IMR-90 (cell line): ENCODE measurements around the gene COL8A1. TPM values are rescaled to one million over a fixed set of nuclear protein-coding genes. Genes with fewer than 3 reads are reported as not detected.

Experiments used
- ATAC-seq: fragments of 200-7000 bp; cut with Tn5 transposase; 2 replicates; pipeline ENCODE4 v1.9.1; 2020; ENCODE audit warnings: low read depth, mild to moderate bottlenecking, moderate library complexity
- BruUV-seq: library from RNA; stranded (reverse); fragments of 400-500 nt; replicated peaks from 2 replicates; lab custom pipeline; 2021; lab: Mats Ljungman, UMichigan
- CTCF ChIA-PET: fragments of 300-600 bp; formaldehyde crosslinking; extraction: SDS; loops from one replicate; lab custom pipeline; 2021; ENCODE audit warnings: antibody characterized with exemption; lab: Yijun Ruan, JAX
- POLR2A ChIA-PET: fragments of 300-600 bp; sonication (Branson Sonifier 250); formaldehyde crosslinking; loops from one replicate; lab custom pipeline; 2022; ENCODE audit warnings: antibody characterized with exemption; ENCODE audit not compliant: unreplicated experiment; lab: Charles Lee
- DNase-seq: peaks from one replicate; pipeline ENCODE4 v3.0.0; 2013
- H2AFZ ChIP-seq: replicated peaks from 2 replicates; pipeline ENCODE3; 2013; ENCODE audit warnings: low read length, mild to moderate bottlenecking; ENCODE audit not compliant: poor library complexity
- H2AK5ac ChIP-seq: 2 replicates; pipeline ENCODE4 v1.6.1; 2013; ENCODE audit warnings: low read depth, low read length, inconsistent platforms
- H2AK9ac ChIP-seq: replicated peaks from 2 replicates; pipeline ENCODE3; 2013; ENCODE audit warnings: mild to moderate bottlenecking, low read depth, low read length, moderate library complexity; ENCODE audit not compliant: poor library complexity
- H2BK120ac ChIP-seq: 2 replicates; pipeline ENCODE4 v1.6.1; 2013; ENCODE audit warnings: low read depth, low read length, inconsistent platforms
- H2BK15ac ChIP-seq: 3 replicates; pipeline ENCODE4 v1.6.1; 2013; ENCODE audit warnings: low read depth, low read length, inconsistent platforms
- H2BK20ac ChIP-seq: 2 replicates; pipeline ENCODE4 v1.6.1; 2013; ENCODE audit warnings: low read depth, mild to moderate bottlenecking, inconsistent platforms, low read length, moderate library complexity
- H2BK5ac ChIP-seq: 2 replicates; pipeline ENCODE4 v1.6.1; 2013; ENCODE audit warnings: mild to moderate bottlenecking, low read depth, low read length, inconsistent platforms; ENCODE audit not compliant: poor library complexity, severe bottlenecking
- H3K14ac ChIP-seq: replicated peaks from 2 replicates; pipeline ENCODE4 v1.6.1; 2013; ENCODE audit warnings: low read depth, low read length, inconsistent platforms
- H3K18ac ChIP-seq: 2 replicates; pipeline ENCODE4 v1.6.1; 2013; ENCODE audit warnings: low read depth, low read length, control low read depth
- H3K23ac ChIP-seq: 2 replicates; pipeline ENCODE4 v1.6.1; 2013; ENCODE audit warnings: low read depth, low read length, inconsistent platforms
- H3K27ac ChIP-seq: 2 replicates; pipeline ENCODE4 v1.5.1; 2013; ENCODE audit warnings: mild to moderate bottlenecking, control low read depth, low read length; ENCODE audit not compliant: insufficient read depth
- H3K27me3 ChIP-seq: 2 replicates; pipeline ENCODE4 v1.6.1; 2013; ENCODE audit warnings: low read length; ENCODE audit not compliant: control insufficient read depth, insufficient read depth
- H3K36me3 ChIP-seq: 2 replicates; pipeline ENCODE4 v1.6.1; 2013; ENCODE audit warnings: low read length, mixed read lengths; ENCODE audit not compliant: control insufficient read depth, insufficient read depth
- H3K4ac ChIP-seq: 2 replicates; pipeline ENCODE4 v1.6.1; 2013; ENCODE audit warnings: low read depth, low read length, inconsistent platforms
- H3K4me1 ChIP-seq: 2 replicates; pipeline ENCODE4 v1.6.1; 2013; ENCODE audit warnings: low read length, mixed read lengths; ENCODE audit not compliant: control insufficient read depth, insufficient read depth
- H3K4me2 ChIP-seq: 2 replicates; pipeline ENCODE4 v1.6.1; 2013; ENCODE audit warnings: low read depth, mild to moderate bottlenecking, control low read depth, low read length, moderate library complexity
- H3K4me3 ChIP-seq: 2 replicates; pipeline ENCODE4 v1.5.1; 2013; ENCODE audit warnings: low read depth, mild to moderate bottlenecking, control low read depth, low read length, moderate library complexity; ENCODE audit not compliant: insufficient read depth
- H3K56ac ChIP-seq: 2 replicates; pipeline ENCODE4 v1.6.1; 2013; ENCODE audit warnings: low read length, inconsistent platforms; ENCODE audit not compliant: insufficient read depth; ENCODE audit errors: extremely low read depth
- H3K79me1 ChIP-seq, 2 experiments: 2 replicates each; pipeline ENCODE4 v1.6.1; 2013; ENCODE audit warnings: low read length in 2 of 2, inconsistent platforms in 1 of 2, low read depth in 1 of 2
- H3K9ac ChIP-seq: 2 replicates; pipeline ENCODE4 v1.6.1; 2013; ENCODE audit warnings: low read depth, low read length, control low read depth
- H3K9me1 ChIP-seq: 2 replicates; pipeline ENCODE4 v1.6.1; 2013; ENCODE audit warnings: low read length, inconsistent platforms; ENCODE audit not compliant: insufficient read depth
- H3K9me3 ChIP-seq: 2 replicates; pipeline ENCODE4 v1.6.1; 2013; ENCODE audit warnings: low read length; ENCODE audit not compliant: control insufficient read depth, insufficient read depth
- H4K20me1 ChIP-seq: 2 replicates; pipeline ENCODE4 v1.6.1; 2013; ENCODE audit warnings: low read length, inconsistent platforms; ENCODE audit not compliant: insufficient read depth
- H4K5ac ChIP-seq: 2 replicates; pipeline ENCODE4 v1.6.1; 2013; ENCODE audit warnings: mild to moderate bottlenecking, low read depth, low read length, control low read depth
- H4K8ac ChIP-seq, 2 experiments: 2 replicates each; pipeline ENCODE4 v1.6.1; 2013; ENCODE audit warnings: low read depth in 2 of 2, low read length in 2 of 2, control low read depth in 1 of 2, inconsistent platforms in 1 of 2
- H4K91ac ChIP-seq: 2 replicates; pipeline ENCODE4 v1.6.1; 2013; ENCODE audit warnings: low read depth, low read length, inconsistent platforms; ENCODE audit not compliant: insufficient read depth
- BHLHE40 ChIP-seq: fragments of 150-350 bp; IDR thresholded peaks from 2 replicates; pipeline ENCODE4 v1.6.1; 2016; ENCODE audit warnings: mild to moderate bottlenecking, low read depth, low read length
- CTCF ChIP-seq: conservative IDR thresholded peaks from 2 replicates; pipeline ENCODE4 v1.5.1; 2012; ENCODE audit warnings: mild to moderate bottlenecking, low read depth, low read length, improper control_type of control experiment
- ELK1 ChIP-seq: fragments of 150-350 bp; IDR thresholded peaks from 2 replicates; pipeline ENCODE4 v1.6.1; 2016; ENCODE audit warnings: low read depth, mild to moderate bottlenecking, low read length, moderate library complexity, borderline replicate concordance
- FOS ChIP-seq: fragments of 150-350 bp; IDR thresholded peaks from 2 replicates; pipeline ENCODE4 v1.6.1; 2016; ENCODE audit warnings: low read depth, low read length
- MAZ ChIP-seq: IDR thresholded peaks from 2 replicates; pipeline ENCODE4 v1.6.1; 2012; ENCODE audit warnings: low read depth, mild to moderate bottlenecking, low read length, improper control_type of control experiment, moderate library complexity, borderline replicate concordance
- POLR2A ChIP-seq: IDR thresholded peaks from 2 replicates; pipeline ENCODE4 v1.6.1; 2012; ENCODE audit warnings: mild to moderate bottlenecking, low read depth, low read length
- RAD21 ChIP-seq: IDR thresholded peaks from 2 replicates; pipeline ENCODE4 v1.6.1; 2012; ENCODE audit warnings: low read length, improper control_type of control experiment
- SMC3 ChIP-seq: fragments of 150-350 bp; IDR thresholded peaks from 2 replicates; pipeline ENCODE4 v1.6.1; 2016; ENCODE audit warnings: low read depth, mild to moderate bottlenecking, antibody characterized with exemption, low read length, moderate library complexity
- USF2 ChIP-seq: fragments of 150-350 bp; IDR thresholded peaks from 2 replicates; pipeline ENCODE4 v1.6.1; 2017; ENCODE audit warnings: mild to moderate bottlenecking, antibody characterized with exemption, low read length, low read depth
- WGBS, 2 experiments: methylation state at CpG; one replicate each; pipeline versions ENCODE4 v1.1.5 to v1.1.7; 2013; ENCODE audit warnings: missing lambda C conversion rate in 2 of 2; ENCODE audit not compliant: insufficient read length in 1 of 2; ENCODE audit errors: extremely low coverage in 2 of 2; 5-methylcytosine and 5-hydroxymethylcytosine counted together
- dilution Hi-C: fragments of 300-500 bp; cut with HindIII; formaldehyde crosslinking; loops from one replicate; pipeline ENCODE4 v1.14.3; 2018; ENCODE audit warnings: low sequenced_read_pairs; ENCODE audit not compliant: unreplicated experiment
- in situ Hi-C: fragments of 300-500 bp; cut with MboI; formaldehyde crosslinking; loops from 3 replicates; pipeline ENCODE4 v1.14.3; 2019; ENCODE audit warnings: low sequenced_read_pairs, inconsistent platforms, mixed read lengths
- intact Hi-C: fragments of 100-400 bp; cut with micrococcal nuclease; formaldehyde crosslinking; loops from 2 replicates; pipeline ENCODE4 v1.10.0; 2022
- polyA plus RNA-seq, 3 experiments: library from polyadenylated mRNA; depleted of rRNA; stranded (reverse); fragments of >200 nt; gene quantifications; 2 replicates each; pipeline ENCODE4 v1.2.3, GENCODE V29; 2012; ENCODE audit warnings: low replicate concordance in 1 of 3
- total RNA-seq: library from RNA; depleted of rRNA; stranded (reverse); fragments of >200 nt; gene quantifications from 2 replicates; pipeline ENCODE4 v1.2.3, GENCODE V29; 2012

Gene COL8A1
- total and polyA plus RNA-seq, 2 of the 4 experiments (the other 2 are of a cell fraction): 119 to 151 TPM

- H3K36me3 ChIP-seq: no peaks in the 10 kb centered on the region
- no peak overlapping the region for H3K9ac ChIP-seq
- no TSS peak for BruUV-seq
- H2BK120ac ChIP-seq: no peak overlapping the region
- H3K56ac ChIP-seq: no peak overlapping the region
- DNase-seq: no peak
- peak overlapping the region; percentile 42; the same call in 1 of the 2 replicates for H4K5ac ChIP-seq
- H4K20me1 ChIP-seq: no peaks in the 10 kb centered on the region
- no peak overlapping the region for H4K8ac ChIP-seq
- H3K27me3 ChIP-seq: no peaks in the 10 kb centered on the region
- H2BK5ac ChIP-seq: no peak overlapping the region
- peaks cover 2% of the 10 kb centered on the region; the same call in 1 of the 2 replicates for H3K4me1 ChIP-seq
- no peak overlapping the region for H3K4ac ChIP-seq
- no peak for ATAC-seq
- no peaks in the 10 kb centered on the region for H3K9me3 ChIP-seq
- TF ChIP-seq ELK1 (no peak), SMC3 (no peak), CTCF (no peak), BHLHE40 (no peak), FOS (no peak), POLR2A (no peak), RAD21 (no peak), MAZ (no peak), USF2 (no peak)
- H2AK9ac ChIP-seq: no peak overlapping the region
- dilution Hi-C loops (no loop called here), in situ Hi-C loops (loop anchor here (10.0 kb wide), 1 partner anchor 659 kb away; no protein-coding TSS in a partner anchor), intact Hi-C loops (no loop called here)
- no peak overlapping the region for H2AK5ac ChIP-seq
- no peak overlapping the region for H4K91ac ChIP-seq
- H2BK15ac ChIP-seq: no peak overlapping the region
- H3K18ac ChIP-seq: no peak overlapping the region
- peaks cover 29 to 42% of the 10 kb centered on the region in 2 experiments for H3K79me1 ChIP-seq
- H3K9me1 ChIP-seq: no peaks in the 10 kb centered on the region; the same call in 1 of the 2 replicates
- CTCF ChIA-PET: interaction anchor here (0.6 to 1.6 kb wide), 7 partner anchors 27 to 660 kb away, joined by 3 to 9 read pairs (median 4); no protein-coding TSS in a partner anchor
- H3K27ac ChIP-seq: no peak overlapping the region
- 0 out of 2 replicates have a peak overlapping the region, but pooled peaks have one; percentile 1 for H2BK20ac ChIP-seq
- no peak overlapping the region for H3K4me3 ChIP-seq
- WGBS, 2 experiments: no CpG with 5 or more reads among the region's 1 CpG
- no peak overlapping the region for H2AFZ ChIP-seq
- H3K23ac ChIP-seq: no peak overlapping the region
- POLR2A ChIA-PET: interaction anchor here (0.7 kb wide), 1 partner anchor 45 kb away, joined by 3 read pairs; the partner anchor contains the start of gene COL8A1
- H3K14ac ChIP-seq: no peak overlapping the region
- no peak overlapping the region for H3K4me2 ChIP-seq
These were observed 45.1 kb downstream of the COL8A1 start for GRCh38 chr3:99683465-99683864.
